Measurements from ENCODE around the gene TRIM61.
A peak's percentile ranks its signal among the peaks of the same experiment; 100 is the strongest.
"Not testable (repeated sequence)": the region's sequence is repeated elsewhere in the genome, so short reads cannot be mapped to it uniquely, and the experiment has no call there.

TRIM61 gene

DNA sequence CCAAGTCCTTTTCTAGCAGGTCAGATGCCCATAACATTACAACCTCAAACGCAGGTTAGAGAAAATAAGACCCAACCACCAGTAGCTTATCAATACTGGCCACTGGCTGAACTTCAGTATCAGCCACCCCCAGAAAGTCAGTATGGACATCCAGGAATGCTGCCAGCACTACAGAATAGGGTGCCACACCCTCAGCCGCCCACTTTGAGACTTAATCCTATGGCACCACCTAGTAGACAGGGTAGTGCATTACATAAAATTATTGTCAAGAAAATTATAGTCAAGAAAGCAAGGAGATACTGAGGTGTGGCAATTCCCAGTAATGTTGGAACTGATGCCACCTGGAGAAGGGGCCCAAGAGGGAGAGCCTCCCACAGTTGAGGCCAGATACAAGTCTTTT lies 19.9 kb upstream of the TRIM61 start:
- H3K4me3 ChIP-seq (ENCODE audit: low read length) = no peak overlapping the region
- no peak for TF ChIP-seq ZNF274 (IDR thresholded peaks at IDR 0.05; ENCODE audit: low read depth, low read length)

DNA sequence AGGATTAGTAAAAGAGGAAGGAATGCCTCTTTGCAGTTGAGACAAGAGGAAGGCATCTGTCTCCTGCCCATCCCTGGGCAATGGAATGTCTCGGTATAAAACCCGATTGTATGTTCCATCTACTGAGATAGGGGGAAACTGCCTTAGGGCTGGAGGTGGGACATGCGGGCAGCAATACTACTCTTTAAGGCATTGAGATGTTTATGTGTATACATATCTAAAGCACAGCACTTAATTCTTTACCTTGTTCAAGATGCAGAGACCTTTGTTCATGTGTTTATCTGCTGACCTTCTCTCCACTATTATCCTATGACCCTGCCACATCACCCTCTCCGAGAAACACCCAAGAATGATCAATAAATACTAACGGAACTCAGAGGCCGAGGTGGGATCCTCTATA lies 18.7 kb upstream of the TRIM61 start:
- not testable (repeated sequence) for H3K4me3 ChIP-seq (ENCODE audit: low read length)

DNA sequence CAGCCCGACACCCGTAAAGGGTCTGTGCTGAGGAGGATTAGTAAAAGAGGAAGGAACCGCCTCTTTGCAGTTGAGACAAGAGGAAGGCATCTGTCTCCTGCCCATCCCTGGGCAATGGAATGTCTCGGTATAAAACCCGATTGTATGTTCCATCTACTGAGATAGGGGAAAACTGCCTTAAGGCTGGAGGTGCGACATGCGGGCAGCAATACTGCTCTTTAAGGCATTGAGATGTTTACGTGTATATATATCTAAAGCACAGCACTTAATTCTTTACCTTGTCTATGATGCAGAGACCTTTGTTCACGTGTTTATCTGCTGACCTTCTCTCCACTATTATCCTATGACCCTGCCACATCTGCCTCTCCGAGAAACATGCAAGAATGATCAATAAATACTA lies 13.3 kb upstream of the TRIM61 start:
- not testable (repeated sequence) for H3K4me3 ChIP-seq (ENCODE audit: low read length)

DNA sequence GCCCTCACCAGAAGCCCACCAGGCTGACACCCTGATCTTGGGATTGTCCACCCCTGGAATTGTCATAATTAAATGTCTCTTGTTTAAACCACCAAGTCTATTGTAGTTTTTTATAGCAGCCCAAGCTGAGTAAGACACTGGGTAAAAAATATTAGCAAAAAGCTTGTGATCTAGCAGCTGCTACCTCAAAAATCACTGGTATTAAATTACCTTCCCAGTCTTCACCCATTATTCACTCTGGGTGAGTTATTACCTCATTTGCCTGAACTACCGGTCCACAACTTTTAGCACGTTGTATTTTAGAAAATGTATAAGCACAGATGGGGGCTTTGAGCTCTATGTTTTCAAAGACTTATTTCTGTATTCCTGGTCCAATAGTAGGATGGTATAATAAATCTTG lies 12.0 kb upstream of the TRIM61 start:
- no peak for TF ChIP-seq ZNF274 (IDR thresholded peaks at IDR 0.05; ENCODE audit: low read depth, low read length)
- H3K4me3 ChIP-seq (ENCODE audit: low read length) = no peak overlapping the region

- not testable (repeated sequence) for H3K4me3 ChIP-seq (ENCODE audit: low read length)
Measured at GRCh38 chr4:164971929-164972328, 5.5 kb downstream of the TRIM61 start.

- H3K4me3 ChIP-seq (ENCODE audit: low read length) = no peak overlapping the region
- no peak for TF ChIP-seq ZNF274 (IDR thresholded peaks at IDR 0.05; ENCODE audit: low read depth, low read length)
Measured at GRCh38 chr4:164959896-164960295, 17.6 kb downstream of the TRIM61 start.

GRCh38 chr4:164959421-164959820 lies 18.0 kb downstream of the TRIM61 start:
- not testable (repeated sequence) for H3K4me3 ChIP-seq (ENCODE audit: low read length)

DNA sequence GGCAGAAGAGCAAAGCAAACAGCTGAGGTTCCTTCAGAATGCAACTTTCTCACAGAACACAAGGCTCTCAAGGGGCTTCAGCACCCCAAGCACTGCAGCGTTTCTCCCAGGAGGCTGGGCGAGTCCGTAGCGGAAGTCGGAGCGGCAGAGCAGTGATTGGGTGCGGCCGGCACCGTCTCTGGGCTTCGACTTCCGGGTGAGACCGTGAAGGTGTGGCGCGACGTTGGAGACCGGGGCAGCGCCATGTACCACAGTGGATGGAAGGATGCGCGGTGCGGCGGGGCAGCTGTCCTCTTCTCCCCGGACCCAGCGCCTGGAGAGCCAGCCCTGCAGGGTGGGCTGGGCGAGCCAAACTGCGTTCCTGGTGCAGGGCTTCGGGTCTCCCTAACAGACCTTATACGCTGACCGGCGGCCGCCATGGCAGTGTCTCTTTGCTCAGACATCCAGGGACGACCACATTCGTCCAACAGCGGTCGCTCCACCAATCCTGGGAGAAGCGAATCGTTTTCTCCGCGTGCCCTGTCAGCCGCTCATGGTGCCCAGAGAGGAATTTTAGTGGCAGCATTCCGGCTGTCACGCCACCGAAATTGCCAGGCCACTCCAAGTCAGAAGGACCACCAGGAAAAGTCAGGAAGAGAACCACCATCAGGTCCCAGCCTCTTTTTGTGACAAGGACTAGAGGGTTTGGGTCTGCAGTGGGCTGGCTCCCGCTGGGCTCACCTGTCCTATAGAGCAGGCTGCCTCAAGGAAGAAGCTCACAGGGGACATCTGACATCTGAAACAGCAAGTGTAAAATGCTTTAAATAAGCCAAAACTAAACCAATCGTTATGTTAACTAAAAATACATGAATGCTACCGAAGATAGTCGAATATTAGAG lies 20.5 kb downstream of the TRIM61 start:
- no peak for TF ChIP-seq ZNF274 (IDR thresholded peaks at IDR 0.05; ENCODE audit: low read depth, low read length)
- peak overlapping the region; percentile 92 for H3K4me3 ChIP-seq (ENCODE audit: low read length)

- TF ChIP-seq ZNF274 (IDR thresholded peaks at IDR 0.05; ENCODE audit: low read depth, low read length) = no peak
- H3K4me3 ChIP-seq (ENCODE audit: low read length) = no peak overlapping the region
Measured at GRCh38 chr4:164955107-164955805, 22.2 kb downstream of the TRIM61 start.

DNA sequence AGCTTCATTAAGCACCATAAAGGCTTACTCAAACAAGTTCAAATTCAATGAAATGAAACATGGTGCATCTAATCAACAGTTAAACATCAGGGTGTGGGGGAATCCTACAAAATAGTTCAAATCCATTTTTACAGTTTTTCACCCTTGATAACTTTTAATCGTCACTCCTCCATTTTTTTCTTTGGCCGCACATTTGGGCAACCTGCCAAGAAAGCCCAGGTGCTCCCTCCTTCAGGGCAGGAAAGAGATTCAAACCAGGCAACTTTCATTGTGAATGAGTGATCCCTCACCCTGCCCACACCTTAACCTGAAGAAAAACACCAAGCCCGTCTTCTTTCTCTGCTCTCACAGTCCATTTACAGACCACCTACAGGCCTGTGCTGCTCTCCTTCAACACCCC lies 24.9 kb downstream of the TRIM61 start:
- H3K4me3 ChIP-seq (ENCODE audit: low read length) = no peak overlapping the region
- no peak for TF ChIP-seq ZNF274 (IDR thresholded peaks at IDR 0.05; ENCODE audit: low read depth, low read length)

GRCh38 chr4:164949448-164950143 lies 27.9 kb downstream of the TRIM61 start:
- no peak overlapping the region for H3K4me3 ChIP-seq (ENCODE audit: low read length)
- TF ChIP-seq ZNF274 (IDR thresholded peaks at IDR 0.05; ENCODE audit: low read depth, low read length) = no peak

DNA sequence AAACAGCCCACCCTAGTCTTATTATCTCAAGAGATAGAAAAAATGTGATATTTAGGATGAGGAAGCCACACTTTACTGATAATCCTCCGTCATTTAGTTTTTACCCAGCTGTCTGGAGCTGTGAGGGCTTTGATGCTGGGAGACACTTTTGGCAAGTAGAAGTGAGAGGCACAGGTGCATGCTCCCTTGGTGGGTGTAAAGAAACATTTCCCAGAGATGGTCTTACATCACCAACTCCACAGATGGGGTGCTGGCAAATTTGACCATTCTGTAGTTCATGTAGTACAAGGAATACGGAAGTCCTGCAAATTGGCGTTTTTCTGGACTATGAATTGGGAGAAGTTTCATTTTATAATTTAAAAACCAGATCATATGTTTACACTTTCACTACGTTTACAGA lies 28.5 kb downstream of the TRIM61 start:
- TF ChIP-seq ZNF274 (IDR thresholded peaks at IDR 0.05; ENCODE audit: low read depth, low read length) = no peak
- H3K4me3 ChIP-seq (ENCODE audit: low read length) = no peak overlapping the region

GRCh38 chr4:164948006-164948405 lies 29.5 kb downstream of the TRIM61 start:
- not testable (repeated sequence) for H3K4me3 ChIP-seq (ENCODE audit: low read length)

GRCh38 chr4:164946810-164947209 lies 30.6 kb downstream of the TRIM61 start:
- no peak overlapping the region for H3K4me3 ChIP-seq (ENCODE audit: low read length)
- no peak for TF ChIP-seq ZNF274 (IDR thresholded peaks at IDR 0.05; ENCODE audit: low read depth, low read length)

DNA sequence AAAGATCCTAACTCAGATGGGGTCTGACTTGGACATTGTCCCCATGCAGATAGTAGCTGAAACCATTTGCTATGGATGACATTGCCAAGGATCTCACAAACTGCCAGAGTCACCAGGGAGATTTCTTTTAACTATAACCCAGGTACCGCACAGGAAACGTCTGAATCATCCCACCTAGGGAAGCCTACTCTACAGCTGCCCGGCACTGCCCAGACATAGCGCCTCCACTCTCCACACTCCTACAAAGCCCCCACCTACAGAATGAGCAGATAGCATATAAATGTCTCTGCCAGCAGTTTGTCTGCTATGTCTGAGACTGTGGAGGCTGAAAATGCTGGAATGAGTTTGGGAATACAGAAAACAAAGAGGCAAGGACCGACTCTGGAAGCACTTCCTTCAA lies 32.3 kb downstream of the TRIM61 start:
- TF ChIP-seq ZNF274 (IDR thresholded peaks at IDR 0.05; ENCODE audit: low read depth, low read length) = no peak
- H3K4me3 ChIP-seq (ENCODE audit: low read length) = no peak overlapping the region
